GM12801 (cell line): ENCODE results near the gene IL4R.

Experiments
- TF ChIP-seq, protein P1 (sequence below): IDR thresholded peaks from one replicate; pipeline ENCODE4 v1.5.1; 2011; ENCODE audit warnings: control low read depth; ENCODE audit not compliant: insufficient read length; ENCODE audit errors: extremely low read depth

The IL4R gene

DNA sequence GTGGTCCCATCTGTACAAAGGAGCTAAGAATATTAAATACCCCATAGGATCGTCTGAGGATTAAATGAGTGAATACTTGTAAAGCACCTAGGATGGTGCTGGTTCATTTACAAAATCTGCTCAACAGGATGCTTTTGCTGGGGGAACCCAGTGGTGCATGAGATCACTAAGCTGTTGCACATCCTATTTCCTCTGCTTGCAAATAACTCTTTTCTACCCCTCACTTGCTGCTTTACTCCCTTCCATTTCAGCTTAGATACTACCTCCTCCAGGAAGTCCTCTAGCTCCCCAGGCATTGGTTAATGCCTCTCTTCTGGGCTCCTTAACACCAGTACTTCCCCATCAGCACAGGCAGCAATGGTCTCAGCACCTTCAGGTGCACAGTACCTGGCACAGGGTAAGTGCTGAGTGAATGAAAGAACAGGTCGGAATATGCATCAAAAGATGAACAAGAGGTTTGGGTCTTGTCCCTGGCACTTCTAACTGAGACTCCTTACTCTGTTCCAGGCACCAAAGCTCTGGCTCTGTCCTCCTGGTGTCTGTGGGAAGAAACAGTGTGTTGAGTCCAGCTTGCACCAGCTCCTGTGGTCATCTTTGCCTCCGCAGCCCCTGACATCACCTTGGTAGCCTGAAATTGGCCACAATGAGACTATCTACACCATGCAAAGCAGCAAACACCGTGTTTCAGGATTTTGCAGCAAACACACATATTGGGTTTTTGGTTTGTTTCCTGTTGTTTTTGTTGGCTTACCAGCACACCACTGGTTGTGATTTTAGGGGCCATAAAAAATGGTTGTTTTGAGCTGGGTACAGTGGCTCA, 64.1 kb downstream of the IL4R start:
- TF ChIP-seq, protein P1, sequence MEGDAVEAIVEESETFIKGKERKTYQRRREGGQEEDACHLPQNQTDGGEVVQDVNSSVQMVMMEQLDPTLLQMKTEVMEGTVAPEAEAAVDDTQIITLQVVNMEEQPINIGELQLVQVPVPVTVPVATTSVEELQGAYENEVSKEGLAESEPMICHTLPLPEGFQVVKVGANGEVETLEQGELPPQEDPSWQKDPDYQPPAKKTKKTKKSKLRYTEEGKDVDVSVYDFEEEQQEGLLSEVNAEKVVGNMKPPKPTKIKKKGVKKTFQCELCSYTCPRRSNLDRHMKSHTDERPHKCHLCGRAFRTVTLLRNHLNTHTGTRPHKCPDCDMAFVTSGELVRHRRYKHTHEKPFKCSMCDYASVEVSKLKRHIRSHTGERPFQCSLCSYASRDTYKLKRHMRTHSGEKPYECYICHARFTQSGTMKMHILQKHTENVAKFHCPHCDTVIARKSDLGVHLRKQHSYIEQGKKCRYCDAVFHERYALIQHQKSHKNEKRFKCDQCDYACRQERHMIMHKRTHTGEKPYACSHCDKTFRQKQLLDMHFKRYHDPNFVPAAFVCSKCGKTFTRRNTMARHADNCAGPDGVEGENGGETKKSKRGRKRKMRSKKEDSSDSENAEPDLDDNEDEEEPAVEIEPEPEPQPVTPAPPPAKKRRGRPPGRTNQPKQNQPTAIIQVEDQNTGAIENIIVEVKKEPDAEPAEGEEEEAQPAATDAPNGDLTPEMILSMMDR = no peak

DNA sequence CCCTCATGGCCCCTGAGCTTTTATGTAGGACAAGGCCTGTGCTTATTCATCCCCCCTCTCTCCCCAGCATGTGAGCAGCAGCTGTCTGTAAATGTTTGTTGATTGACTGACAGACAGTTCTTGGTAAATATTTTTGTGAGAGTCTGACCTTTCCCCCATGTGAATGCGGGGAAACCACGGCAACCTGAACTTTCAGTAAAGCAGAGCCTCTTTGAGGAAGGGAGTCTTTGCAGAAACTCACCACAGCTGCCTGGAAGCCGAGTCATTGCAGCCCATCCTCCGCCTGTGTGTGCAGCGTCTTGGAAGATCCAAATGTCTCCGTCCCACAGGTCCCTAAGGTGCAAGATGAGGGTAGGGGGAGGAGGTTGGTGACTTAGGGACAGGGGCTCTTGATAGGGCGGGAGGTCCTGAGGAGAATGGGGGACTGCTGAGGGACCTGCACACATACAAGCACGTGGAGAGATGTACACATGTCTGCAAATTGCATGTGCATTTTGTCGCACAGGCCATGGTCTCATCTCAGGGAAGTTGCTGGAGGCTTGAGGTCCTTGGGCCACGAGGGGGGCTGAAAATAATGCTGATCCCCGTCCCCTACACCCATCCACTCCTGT, 65.2 kb downstream of the IL4R start:
- TF ChIP-seq, protein P1 = no peak

DNA sequence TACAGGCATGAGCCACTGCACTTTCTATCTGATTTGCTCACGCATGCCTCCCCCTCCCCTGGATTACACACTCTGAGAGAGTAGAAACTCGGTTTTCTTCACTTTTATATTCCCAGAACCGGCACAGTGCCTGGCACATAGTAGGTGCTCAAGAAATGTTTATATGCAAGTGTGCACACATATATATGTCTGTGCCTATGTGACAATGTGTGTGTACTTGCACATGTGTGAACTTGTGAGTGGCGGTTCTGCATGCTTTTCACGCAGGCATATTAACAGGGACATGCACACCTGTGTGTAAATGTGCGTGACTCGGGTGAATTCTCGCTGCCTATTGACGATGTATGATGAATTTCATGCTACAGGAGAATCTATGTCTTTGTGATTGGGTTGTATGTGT, 66.1 kb downstream of the IL4R start:
- TF ChIP-seq, protein P1 = no peak

DNA sequence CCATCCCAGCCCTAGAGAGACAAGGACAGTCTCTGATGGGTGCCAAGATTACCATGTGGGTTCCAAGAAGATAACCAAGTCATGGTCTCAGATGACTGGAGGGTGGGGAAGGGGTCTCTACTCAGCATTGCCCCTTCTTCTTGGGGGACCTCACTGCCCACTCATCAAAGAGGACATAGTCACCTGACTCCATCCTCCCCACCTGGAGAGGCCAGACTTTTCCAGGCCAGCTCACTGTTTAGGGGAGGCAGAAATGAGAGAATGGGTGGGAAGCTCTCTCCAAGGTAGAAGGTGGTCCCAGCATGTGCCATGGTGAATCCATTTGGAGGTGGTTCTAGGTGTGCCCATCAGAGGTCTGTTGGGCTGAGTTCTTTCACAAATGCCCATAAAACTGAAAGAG, 67.5 kb downstream of the IL4R start:
- TF ChIP-seq, protein P1 = no peak

DNA sequence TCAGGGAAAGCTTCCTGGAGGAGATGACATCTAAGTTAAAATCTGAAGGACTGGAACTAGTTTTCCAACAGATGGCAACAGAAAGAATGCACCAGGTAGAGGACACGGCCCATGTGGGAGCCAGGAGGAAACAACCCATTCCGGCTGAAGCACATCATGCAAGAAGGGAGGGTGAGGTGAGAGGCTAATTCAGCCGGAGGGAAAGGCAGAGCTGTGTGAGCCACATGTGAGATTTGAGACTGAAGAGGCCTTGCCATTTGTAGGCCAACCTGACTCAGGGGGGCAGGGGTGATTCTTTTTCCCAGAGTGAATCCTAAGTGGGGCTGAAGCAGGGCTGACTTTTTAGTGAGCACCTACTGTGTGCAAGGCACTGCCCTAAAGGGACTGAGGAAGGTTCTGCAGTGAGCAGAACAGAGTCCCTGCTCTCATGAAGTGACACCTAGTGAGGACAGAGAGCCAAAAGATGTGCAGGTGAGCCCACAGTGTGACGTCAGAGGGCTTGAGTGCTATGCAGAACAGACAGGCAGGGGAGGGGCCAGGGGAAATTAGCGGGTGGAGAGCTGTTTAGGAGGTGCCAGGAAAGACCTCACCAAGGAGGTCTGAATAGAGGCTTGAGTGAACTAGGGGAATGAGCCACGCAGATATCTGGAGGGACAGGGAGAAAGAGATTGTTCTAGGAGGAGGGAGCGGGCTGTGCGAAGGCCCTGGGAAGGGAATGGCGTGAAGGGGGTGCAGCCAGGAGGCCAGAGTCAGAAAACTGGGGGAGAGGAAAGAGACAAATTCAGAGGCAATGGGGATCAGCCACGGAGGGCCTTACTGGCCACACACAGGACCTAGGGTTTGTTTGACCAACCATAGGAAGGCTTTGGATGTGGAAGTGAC, 68.4 kb downstream of the IL4R start:
- TF ChIP-seq, protein P1 = no peak

DNA sequence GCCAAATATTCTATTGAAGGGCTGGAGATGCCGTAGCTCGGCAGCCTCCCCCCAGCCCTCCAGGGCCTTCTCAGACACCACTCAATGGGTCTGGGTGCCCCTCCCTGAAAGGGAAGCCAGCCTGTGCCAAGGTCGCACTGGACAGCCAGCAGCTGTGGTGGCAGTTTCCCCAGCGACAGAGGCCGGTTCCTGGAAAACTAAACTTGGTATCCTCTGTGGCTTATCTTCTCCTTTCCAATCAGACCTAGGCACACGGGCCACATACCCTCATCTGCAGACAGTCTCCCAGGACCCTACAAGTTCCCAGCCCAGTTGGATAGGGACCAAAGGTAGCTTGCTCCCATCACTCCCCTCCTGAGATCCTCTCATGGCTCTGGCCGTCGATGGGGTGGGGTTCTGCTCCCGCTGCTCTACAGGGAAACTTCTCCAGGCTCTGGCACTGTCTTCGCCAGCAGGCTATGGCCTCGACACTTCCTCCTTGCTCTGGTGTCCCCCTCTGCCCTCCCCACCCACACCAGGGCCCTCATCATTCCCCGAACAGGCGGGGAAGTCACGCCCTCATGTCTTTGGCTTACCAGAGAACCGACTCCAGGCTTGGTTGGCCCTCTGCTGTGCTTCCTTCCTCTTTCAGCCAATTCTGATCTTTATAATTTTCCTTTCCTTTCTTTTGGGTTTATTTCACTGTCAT, 69.9 kb downstream of the IL4R start:
- TF ChIP-seq, protein P1 = no peak
